Hepatocyte (in vitro differentiated cells): Measurements from ENCODE around the gene CYP4F11. TPM values are rescaled to one million over a fixed set of nuclear protein-coding genes. Genes with fewer than 3 reads are reported as not detected.

Experiments
- DNase-seq: peaks from one replicate; pipeline ENCODE4 v3.0.0-alpha.2; 2016; ENCODE audit warnings: low spot score
- H2AFZ ChIP-seq: fragments of 200-600 bp; sonication (generic); 2 replicates; pipeline ENCODE4 v1.6.0; 2016; ENCODE audit warnings: antibody characterized with exemption, mild to moderate bottlenecking
- H3K27ac ChIP-seq: fragments of 200-600 bp; sonication (generic); 2 replicates; pipeline ENCODE4 v1.5.1; 2016; ENCODE audit warnings: mild to moderate bottlenecking
- H3K27me3 ChIP-seq: fragments of 200-600 bp; sonication (generic); 2 replicates; pipeline ENCODE4 v1.6.1; 2016
- H3K36me3 ChIP-seq: fragments of 200-600 bp; sonication (generic); replicated peaks from 2 replicates; pipeline ENCODE4 v1.5.1; 2016; ENCODE audit warnings: low read depth; ENCODE audit not compliant: insufficient read depth
- H3K4me1 ChIP-seq: fragments of 200-600 bp; sonication (generic); 2 replicates; pipeline ENCODE4 v1.5.1; 2016; ENCODE audit warnings: mild to moderate bottlenecking, moderate library complexity; ENCODE audit not compliant: insufficient read depth
- H3K4me2 ChIP-seq: fragments of 200-600 bp; sonication (generic); 2 replicates; pipeline ENCODE4 v1.6.0; 2016
- H3K4me3 ChIP-seq: fragments of 200-600 bp; sonication (generic); 2 replicates; pipeline ENCODE4 v1.5.1; 2016; ENCODE audit warnings: mild to moderate bottlenecking
- H3K79me2 ChIP-seq: fragments of 200-600 bp; sonication (generic); 2 replicates; pipeline ENCODE4 v1.6.0; 2017; ENCODE audit warnings: mild to moderate bottlenecking
- H3K9me2 ChIP-seq: fragments of 200-600 bp; sonication (generic); replicated peaks from 2 replicates; pipeline ENCODE4 v1.6.0; 2017; ENCODE audit warnings: mild to moderate bottlenecking; ENCODE audit not compliant: insufficient read depth
- H3K9me3 ChIP-seq: fragments of 200-600 bp; sonication (generic); 2 replicates; pipeline ENCODE4 v1.5.1; 2016; ENCODE audit warnings: low read depth, mild to moderate bottlenecking
- H4K20me1 ChIP-seq: fragments of 200-600 bp; sonication (generic); 2 replicates; pipeline ENCODE4 v1.6.0; 2016; ENCODE audit warnings: mild to moderate bottlenecking; ENCODE audit not compliant: insufficient read depth, poor library complexity, severe bottlenecking
- CTCF ChIP-seq: fragments of 200-600 bp; sonication (generic); IDR thresholded peaks from 2 replicates; pipeline ENCODE4 v1.5.1; 2016; ENCODE audit warnings: antibody characterized with exemption, mild to moderate bottlenecking; ENCODE audit not compliant: poor library complexity
- EZH2 ChIP-seq: fragments of 200-600 bp; sonication (generic); IDR thresholded peaks from 2 replicates; pipeline ENCODE4 v1.6.1; 2016; ENCODE audit warnings: antibody characterized with exemption, mild to moderate bottlenecking, borderline replicate concordance
- EZH2phosphoT487 ChIP-seq: fragments of 200-600 bp; sonication (generic); IDR thresholded peaks from one replicate; pipeline ENCODE4 v1.6.1; 2018; ENCODE audit warnings: antibody characterized with exemption, mild to moderate bottlenecking, low read depth, moderate library complexity; ENCODE audit not compliant: unreplicated experiment, severe bottlenecking
- WGBS: methylation state at CpG from one replicate; pipeline ENCODE4 v1.1.6; 2016; ENCODE audit warnings: low lambda C conversion rate; ENCODE audit errors: missing lambda C conversion rate; 5-methylcytosine and 5-hydroxymethylcytosine counted together
- polyA plus RNA-seq: library from polyadenylated mRNA; unstranded; fragments of >200 nt; fragmentation: Nextera tagmentation; extraction: Ambion mirVana; gene quantifications from 2 replicates; pipeline ENCODE4 v1.2.1, GENCODE V29; 2016
- total RNA-seq: library from RNA; depleted of rRNA; stranded (reverse); fragments of >200 nt; gene quantifications from 2 replicates; pipeline ENCODE4 v1.2.3, GENCODE V29; 2014

The CYP4F11 gene
- total and polyA plus RNA-seq, 2 experiments from 2014 or later = not detected

GRCh38 chr19:15915109-15915508 is 19.2 kb downstream of the CYP4F11 start:
- Histone ChIP-seq H3K9me3 (no peaks in the 10 kb centered on the region), H3K4me1 (no peaks in the 10 kb centered on the region), H3K79me2 (no peaks in the 10 kb centered on the region), H3K27ac (no peak overlapping the region), H3K27me3 (no peaks in the 10 kb centered on the region), H3K9me2 (no peaks in the 10 kb centered on the region), H4K20me1 (no peaks in the 10 kb centered on the region), H3K36me3 (no peaks in the 10 kb centered on the region), H2AFZ (no peak overlapping the region), H3K4me2 (no peak overlapping the region), H3K4me3 (no peak overlapping the region)
- no peak for DNase-seq
- no peak for TF ChIP-seq CTCF
- TF ChIP-seq EZH2phosphoT487 = no peak
- TF ChIP-seq EZH2 = no peak
- WGBS = 87% methylated on average over 2 of the region's 2 CpGs

GRCh38 chr19:15913830-15914229 is 20.5 kb downstream of the CYP4F11 start:
- Histone ChIP-seq H4K20me1 (no peaks in the 10 kb centered on the region), H3K4me3 (no peak overlapping the region), H3K79me2 (no peaks in the 10 kb centered on the region), H3K36me3 (no peaks in the 10 kb centered on the region), H3K27me3 (no peaks in the 10 kb centered on the region), H3K4me2 (no peak overlapping the region), H3K9me3 (no peaks in the 10 kb centered on the region), H2AFZ (no peak overlapping the region), H3K27ac (no peak overlapping the region), H3K4me1 (no peaks in the 10 kb centered on the region), H3K9me2 (no peaks in the 10 kb centered on the region)
- TF ChIP-seq EZH2 (no peak), CTCF (no peak), EZH2phosphoT487 (no peak)
- DNase-seq = no peak
- WGBS = 85% methylated on average over 8 of the region's 8 CpGs

GRCh38 chr19:15913384-15913783 is 20.9 kb downstream of the CYP4F11 start:
- TF ChIP-seq EZH2phosphoT487 (no peak), EZH2 (no peak), CTCF (no peak)
- H3K27me3 ChIP-seq = no peaks in the 10 kb centered on the region
- H2AFZ ChIP-seq = no peak overlapping the region
- H3K9me2 ChIP-seq = no peaks in the 10 kb centered on the region
- no peaks in the 10 kb centered on the region for H3K9me3 ChIP-seq
- H3K36me3 ChIP-seq = no peaks in the 10 kb centered on the region
- DNase-seq = no peak
- H3K27ac ChIP-seq = no peak overlapping the region
- H3K79me2 ChIP-seq = no peaks in the 10 kb centered on the region
- H3K4me3 ChIP-seq = no peak overlapping the region
- no peak overlapping the region for H3K4me2 ChIP-seq
- H4K20me1 ChIP-seq = no peaks in the 10 kb centered on the region
- H3K4me1 ChIP-seq = no peaks in the 10 kb centered on the region
- 84% methylated on average over 6 of the region's 6 CpGs for WGBS

- Histone ChIP-seq H3K9me2 (no peaks in the 10 kb centered on the region), H3K4me3 (no peak overlapping the region), H2AFZ (no peak overlapping the region), H3K27me3 (no peaks in the 10 kb centered on the region), H4K20me1 (no peaks in the 10 kb centered on the region), H3K4me2 (no peak overlapping the region), H3K4me1 (no peaks in the 10 kb centered on the region), H3K9me3 (no peaks in the 10 kb centered on the region), H3K79me2 (no peaks in the 10 kb centered on the region), H3K27ac (no peak overlapping the region), H3K36me3 (no peaks in the 10 kb centered on the region)
- 93% methylated on average over 27 of the region's 44 CpGs for WGBS
- no peak for DNase-seq
- TF ChIP-seq EZH2 = no peak
- TF ChIP-seq EZH2phosphoT487 = no peak
- TF ChIP-seq CTCF = no peak
Measured at GRCh38 chr19:15911599-15912235, 22.6 kb downstream of the CYP4F11 start.
